Calu3 (cell line): ENCODE data around the gene SP2. TPM values are rescaled to one million over a fixed set of nuclear protein-coding genes. Genes with fewer than 3 reads are reported as not detected.

Experiments
- BruUV-seq: library from RNA; stranded (reverse); fragments of 400-500 nt; replicated peaks from 2 replicates; lab custom pipeline; 2021; lab: Mats Ljungman, UMichigan
- CTCF ChIA-PET: fragments of 300-600 bp; sonication (Branson Sonifier 250); formaldehyde crosslinking; loops from one replicate; lab custom pipeline; 2022; ENCODE audit warnings: antibody characterized with exemption; lab: Charles Lee
- DNase-seq: peaks from one replicate; pipeline ENCODE4 v3.0.0; 2022
- H3K27ac Mint-ChIP-seq: one replicate; pipeline ENCODE4 v1.8.0; 2022; ENCODE audit warnings: mixed read lengths; ENCODE audit not compliant: unreplicated experiment
- H3K27me3 Mint-ChIP-seq: one replicate; pipeline ENCODE4 v1.8.0; 2022; ENCODE audit warnings: mixed read lengths; ENCODE audit not compliant: unreplicated experiment
- H3K36me3 Mint-ChIP-seq: one replicate; pipeline ENCODE4 v1.8.0; 2022; ENCODE audit warnings: mild to moderate bottlenecking, moderate library complexity, mixed read lengths; ENCODE audit not compliant: insufficient read depth, unreplicated experiment
- H3K4me1 Mint-ChIP-seq: one replicate; pipeline ENCODE4 v1.8.0; 2022; ENCODE audit warnings: mild to moderate bottlenecking, low read depth, mixed read lengths; ENCODE audit not compliant: unreplicated experiment
- H3K4me3 Mint-ChIP-seq: one replicate; pipeline ENCODE4 v1.8.0; 2022; ENCODE audit warnings: mild to moderate bottlenecking, low read depth, moderate library complexity, mixed read lengths; ENCODE audit not compliant: unreplicated experiment
- H3K9me3 Mint-ChIP-seq: one replicate; pipeline ENCODE4 v1.8.0; 2022; ENCODE audit warnings: low read depth, mixed read lengths; ENCODE audit not compliant: unreplicated experiment
- CTCF ChIP-seq: fragments of 200-600 bp; IDR thresholded peaks from one replicate; pipeline ENCODE4 v1.8.0; 2022; ENCODE audit warnings: antibody characterized with exemption; ENCODE audit not compliant: unreplicated experiment
- intact Hi-C: fragments of 100-400 bp; cut with micrococcal nuclease; formaldehyde crosslinking; loops from one replicate; pipeline ENCODE4 v1.10.0; 2022; ENCODE audit not compliant: unreplicated experiment
- total RNA-seq: library from RNA; stranded (reverse); gene quantifications from 2 replicates; pipeline ENCODE4 v1.2.3, GENCODE V29; 2022

The SP2 gene
- total RNA-seq, 1 experiment from 2014 or later, result 21.5 TPM

- intact Hi-C loops, result no loop called here
- Mint-ChIP-seq H3K4me1 (peaks cover 81% of the 10 kb centered on the region), H3K9me3 (peaks cover 3% of the 10 kb centered on the region), H3K27ac (peak within 1 kb of the TSS; percentile 69), H3K36me3 (peaks cover 51% of the 10 kb centered on the region), H3K4me3 (peak within 1 kb of the TSS; percentile 76), H3K27me3 (no peaks in the 10 kb centered on the region)
- CTCF ChIA-PET, result interaction anchor here (0.6 to 2.2 kb wide), 13 partner anchors 9 to 950 kb away, joined by 3 to 33 read pairs (median 7); partner anchors contain the start of genes CDK5RAP3 and PNPO
- TF ChIP-seq CTCF, result no peak
- peak; percentile 87 for DNase-seq
- no TSS peak for BruUV-seq
These were observed 61.8 kb downstream of the SP2 start, which contains the start of gene PRR15L for GRCh38 chr17:47957591-47958490. PRR15L (minus strand) TSS chr17:47957883; CDS start chr17:47953234, 4,649 bp downstream.

- H3K36me3 Mint-ChIP-seq, result peaks cover 39% of the 10 kb centered on the region
- H3K9me3 Mint-ChIP-seq, result peaks cover 3% of the 10 kb centered on the region
- H3K4me1 Mint-ChIP-seq, result peaks cover 59% of the 10 kb centered on the region
- no TSS peak for BruUV-seq
- DNase-seq, result no peak
- intact Hi-C loops, result no loop called here
- no peaks in the 10 kb centered on the region for H3K27me3 Mint-ChIP-seq
- no peak overlapping the region for H3K4me3 Mint-ChIP-seq
- no peak for TF ChIP-seq CTCF
- CTCF ChIA-PET, result interaction anchor here (0.7 to 3.4 kb wide), 6 partner anchors 10 to 89 kb away, joined by 3 to 25 read pairs (median 6); partner anchors contain the start of genes CDK5RAP3 and PNPO
- no peak overlapping the region for H3K27ac Mint-ChIP-seq
These were observed 64.0 kb downstream of the SP2 start for GRCh38 chr17:47959825-47960655.

- Mint-ChIP-seq H3K27ac (no peak overlapping the region), H3K27me3 (no peaks in the 10 kb centered on the region), H3K4me1 (peaks cover 54% of the 10 kb centered on the region), H3K4me3 (no peak overlapping the region), H3K36me3 (peaks cover 30% of the 10 kb centered on the region), H3K9me3 (peaks cover 3% of the 10 kb centered on the region)
- BruUV-seq, result no TSS peak
- no peak for DNase-seq
- CTCF ChIA-PET, result interaction anchor here (0.6 to 3.4 kb wide), 2 partner anchors 15 to 174 kb away, joined by 3 to 10 read pairs; no protein-coding TSS in a partner anchor
- no peak for TF ChIP-seq CTCF
- intact Hi-C loops, result no loop called here
These were observed 65.4 kb downstream of the SP2 start for GRCh38 chr17:47961406-47961805.

GRCh38 chr17:47962901-47963300 lies 66.9 kb downstream of the SP2 start:
- no TSS peak for BruUV-seq
- H3K27ac Mint-ChIP-seq, result no peak overlapping the region
- no peak for DNase-seq
- peaks cover 3% of the 10 kb centered on the region for H3K9me3 Mint-ChIP-seq
- H3K4me1 Mint-ChIP-seq, result peaks cover 51% of the 10 kb centered on the region
- TF ChIP-seq CTCF, result no peak
- CTCF ChIA-PET, result no interaction called here
- intact Hi-C loops, result no loop called here
- peaks cover 17% of the 10 kb centered on the region for H3K36me3 Mint-ChIP-seq
- H3K4me3 Mint-ChIP-seq, result no peak overlapping the region
- no peaks in the 10 kb centered on the region for H3K27me3 Mint-ChIP-seq
